WTC11 (cell line): ENCODE data around the gene CSH1. TPM values are rescaled to one million over a fixed set of nuclear protein-coding genes. Genes with fewer than 3 reads are reported as not detected.
A peak's percentile ranks its signal among the peaks of the same experiment; 100 is the strongest.
"Not testable (repeated sequence)": the region's sequence is repeated elsewhere in the genome, so short reads cannot be mapped to it uniquely, and the experiment has no call there.

Experiments used
- ATAC-seq: fragments of 200-7000 bp; cut with Tn5 transposase; 2 replicates; pipeline ENCODE4 v1.10.0; 2021; ENCODE audit warnings: mild to moderate bottlenecking, moderate library complexity
- Bru-seq: library from RNA; stranded (reverse); fragments of 400-500 nt; gene quantifications from one replicate; lab custom pipeline; 2021; lab: Mats Ljungman, UMichigan
- CTCF ChIA-PET: fragments of 300-600 bp; sonication (Branson Sonifier 250); formaldehyde crosslinking; loops from one replicate; lab custom pipeline; 2021; ENCODE audit warnings: antibody characterized with exemption; lab: Charles Lee
- POLR2A ChIA-PET: fragments of 350-600 bp; sonication (Branson Sonifier 250); formaldehyde crosslinking; loops from one replicate; lab custom pipeline; 2021; ENCODE audit warnings: antibody characterized with exemption; lab: Charles Lee
- DNase-seq: peaks from one replicate; pipeline ENCODE4 v3.0.0; 2021; ENCODE audit warnings: low spot score
- H3K27ac Mint-ChIP-seq: 2 replicates; pipeline ENCODE4 v1.8.0; 2021; ENCODE audit warnings: mixed read lengths
- H3K27me3 Mint-ChIP-seq: 2 replicates; pipeline ENCODE4 v1.8.0; 2021; ENCODE audit warnings: low read depth, mild to moderate bottlenecking, moderate library complexity, mixed read lengths
- H3K36me3 Mint-ChIP-seq: 2 replicates; pipeline ENCODE4 v1.8.0; 2021; ENCODE audit warnings: mixed read lengths
- H3K4me1 Mint-ChIP-seq: 2 replicates; pipeline ENCODE4 v1.8.0; 2022; ENCODE audit warnings: mixed read lengths
- H3K4me3 Mint-ChIP-seq: 2 replicates; pipeline ENCODE4 v1.8.0; 2021; ENCODE audit warnings: mild to moderate bottlenecking, moderate library complexity, mixed read lengths
- H3K9me3 Mint-ChIP-seq: 2 replicates; pipeline ENCODE4 v1.8.0; 2021; ENCODE audit warnings: mixed read lengths
- ARID4B ChIP-seq: sonication (generic); formaldehyde crosslinking; IDR thresholded peaks from 2 replicates; pipeline ENCODE4 v1.8.0; 2023; ENCODE audit warnings: missing genetic modification reagents, mild to moderate bottlenecking, borderline replicate concordance
- ATF2 ChIP-seq: sonication (generic); formaldehyde crosslinking; IDR thresholded peaks from 2 replicates; pipeline ENCODE4 v1.8.1; 2022; ENCODE audit warnings: low read depth, missing genetic modification reagents, borderline replicate concordance
- E2F4 ChIP-seq: sonication (generic); formaldehyde crosslinking; IDR thresholded peaks from 2 replicates; pipeline ENCODE4 v1.8.1; 2022; ENCODE audit warnings: low read depth, mild to moderate bottlenecking, moderate library complexity, missing genetic modification reagents, borderline replicate concordance
- EMX1 ChIP-seq: fragments of 250-450 bp; sonication (Bioruptor Pico); IDR thresholded peaks from 2 replicates; pipeline ENCODE4 v1.8.0; 2021; ENCODE audit warnings: mild to moderate bottlenecking
- ERG ChIP-seq: fragments of 250-450 bp; sonication (Bioruptor Pico); IDR thresholded peaks from 2 replicates; pipeline ENCODE4 v1.8.0; 2021; ENCODE audit warnings: mild to moderate bottlenecking
- ETV6 ChIP-seq: sonication (generic); formaldehyde crosslinking; IDR thresholded peaks from 2 replicates; pipeline ENCODE4 v1.8.1; 2022; ENCODE audit warnings: mild to moderate bottlenecking, missing genetic modification reagents
- MAX ChIP-seq: sonication (generic); formaldehyde crosslinking; IDR thresholded peaks from 2 replicates; pipeline ENCODE4 v1.8.0; 2022; ENCODE audit warnings: mild to moderate bottlenecking, missing genetic modification reagents
- MYBL2 ChIP-seq: sonication (generic); formaldehyde crosslinking; IDR thresholded peaks from 2 replicates; pipeline ENCODE4 v1.8.1; 2023; ENCODE audit warnings: mild to moderate bottlenecking, moderate library complexity, missing genetic modification reagents
- NFYB ChIP-seq: sonication (generic); formaldehyde crosslinking; conservative IDR thresholded peaks from 2 replicates; pipeline ENCODE4 v1.8.0; 2022; ENCODE audit warnings: low read depth, missing genetic modification reagents
- OVOL2 ChIP-seq: fragments of 250-450 bp; sonication (Bioruptor Pico); IDR thresholded peaks from 2 replicates; pipeline ENCODE4 v1.9.0; 2021; ENCODE audit warnings: mild to moderate bottlenecking, borderline replicate concordance
- RELA ChIP-seq: sonication (generic); formaldehyde crosslinking; IDR thresholded peaks from 2 replicates; pipeline ENCODE4 v1.8.1; 2022; ENCODE audit warnings: missing genetic modification reagents, mild to moderate bottlenecking, borderline replicate concordance
- STAT6 ChIP-seq: sonication (generic); formaldehyde crosslinking; conservative IDR thresholded peaks from 2 replicates; pipeline ENCODE4 v1.8.1; 2023; ENCODE audit warnings: mild to moderate bottlenecking, low read depth, missing genetic modification reagents, moderate library complexity
- ZNF317 ChIP-seq: sonication (generic); formaldehyde crosslinking; IDR thresholded peaks from 2 replicates; pipeline ENCODE4 v1.8.1; 2023; ENCODE audit warnings: low read depth, mild to moderate bottlenecking, moderate library complexity, missing genetic modification reagents, borderline replicate concordance
- long read RNA-seq, 3 experiments: library from RNA in 1 of 3; library from capped mRNA in 1 of 3; library from polyadenylated mRNA in 1 of 3; unstranded in 2 of 3; stranded (forward) in 1 of 3; transcript quantifications; one replicate each; pipeline ENCODE4 v2.0.0, GENCODE V29; 2021
- total RNA-seq: library from RNA; stranded (reverse); gene quantifications from 3 replicates; pipeline ENCODE4 v1.2.3, GENCODE V29; 2021

The CSH1 gene
- total RNA-seq (not detected in 3 replicates), Bru-seq, nascent RNA (not detected)
- long read RNA-seq, experiment 1: 0 reads
- long read RNA-seq, experiment 2: 0 reads
- long read RNA-seq, experiment 3: 0 reads

GRCh38 chr17:63896524-63897354 is at the start of gene CSH1:
Gene CSH1, minus strand, starts transcription at chr17:63896574. Its CDS starts 63 bp downstream, at chr17:63896511.
- H3K27ac Mint-ChIP-seq, POLR2A ChIA-PET, H3K36me3 Mint-ChIP-seq, H3K9me3 Mint-ChIP-seq, H3K4me3 Mint-ChIP-seq, DNase-seq, H3K27me3 Mint-ChIP-seq: not testable (repeated sequence)
- H3K4me1 Mint-ChIP-seq: peaks cover 10% of the 10 kb centered on the region
- CTCF ChIA-PET: interaction anchor here (0.6 to 0.7 kb wide), 2 partner anchors 14 to 15 kb away, joined by 3 to 4 read pairs; partner anchors contain the start of gene CSHL1
- ATAC-seq: peak; percentile 84

GRCh38 chr17:63945784-63946439 is 49.5 kb upstream of the CSH1 start:
- no peak overlapping the region for H3K4me3 Mint-ChIP-seq
- no peak for TF ChIP-seq ZNF317
- TF ChIP-seq ARID4B (CRISPR knock-in tag): no peak
- TF ChIP-seq, all 79 proteins: peak for 0
- Mint-ChIP-seq H3K36me3 (no peaks in the 10 kb centered on the region; the same call in 1 of the 2 replicates), H3K9me3 (no peaks in the 10 kb centered on the region), H3K4me1 (peaks cover 5% of the 10 kb centered on the region; the same call in 1 of the 2 replicates), H3K27ac (no peak overlapping the region), H3K27me3 (no peaks in the 10 kb centered on the region)
- ChIA-PET POLR2A (interaction anchor here (0.9 to 1.1 kb wide), 5 partner anchors 14 to 45 kb away, joined by 3 to 4 read pairs (median 3); partner anchors contain the start of genes CD79B and GH1), CTCF (interaction anchor here (0.6 to 3.1 kb wide), 52 partner anchors 8 to 188 kb away, joined by 3 to 170 read pairs (median 6); partner anchors contain the start of genes CCDC47, CD79B, CSHL1 and ERN1)
- no peak for ATAC-seq
- DNase-seq: no peak

GRCh38 chr17:63944736-63945499 is 48.5 kb upstream of the CSH1 start:
- Mint-ChIP-seq H3K27ac (no peak overlapping the region), H3K4me1 (peaks cover 2% of the 10 kb centered on the region; the same call in 1 of the 2 replicates), H3K36me3 (no peaks in the 10 kb centered on the region; the same call in 1 of the 2 replicates), H3K27me3 (no peaks in the 10 kb centered on the region), H3K4me3 (no peak overlapping the region), H3K9me3 (no peaks in the 10 kb centered on the region)
- CTCF ChIA-PET: interaction anchor here (1.1 to 3.1 kb wide), 10 partner anchors 7 to 73 kb away, joined by 4 to 170 read pairs (median 18); partner anchors contain the start of genes CD79B, CSHL1 and GH1
- POLR2A ChIA-PET: no interaction called here
- no peak for ATAC-seq
- DNase-seq: no peak
- no peak for TF ChIP-seq STAT6 (CRISPR knock-in tag)
- TF ChIP-seq MYBL2 (CRISPR knock-in tag): no peak
- no peak for TF ChIP-seq ERG (CRISPR knock-in tag)
- no peak for TF ChIP-seq MAX (CRISPR knock-in tag)
- TF ChIP-seq E2F4 (CRISPR knock-in tag): no peak
- TF ChIP-seq NFYB (CRISPR knock-in tag): no peak
- TF ChIP-seq OVOL2: no peak
- no peak for TF ChIP-seq ATF2
- TF ChIP-seq ETV6 (CRISPR knock-in tag): no peak
- no peak for TF ChIP-seq RELA (CRISPR knock-in tag)
- TF ChIP-seq EMX1 (CRISPR knock-in tag): no peak
